Neuronal stem cell (in vitro differentiated cells): ENCODE measurements around the gene STK39.
A peak's percentile ranks its signal among the peaks of the same experiment; 100 is the strongest.

ENCODE experiments used
- DNase-seq: peaks from one replicate; pipeline ENCODE4 v3.0.0-alpha.2; 2013; ENCODE audit warnings: low spot score
- H2AFZ ChIP-seq: one replicate; pipeline ENCODE4 v1.6.1; 2013; ENCODE audit warnings: mild to moderate bottlenecking, low read length, inconsistent platforms
- H2AK5ac ChIP-seq: 2 replicates; pipeline ENCODE4 v1.6.1; 2013; ENCODE audit warnings: low read depth, mild to moderate bottlenecking, inconsistent platforms, low read length, moderate library complexity, mixed read lengths
- H2BK120ac ChIP-seq: 2 replicates; pipeline ENCODE4 v1.6.1; 2013; ENCODE audit warnings: low read depth, mild to moderate bottlenecking, inconsistent platforms, low read length, moderate library complexity, mixed read lengths
- H2BK12ac ChIP-seq: one replicate; pipeline ENCODE4 v1.6.1; 2013; ENCODE audit warnings: low read length, inconsistent platforms
- H2BK15ac ChIP-seq: 2 replicates; pipeline ENCODE4 v1.6.1; 2013; ENCODE audit warnings: mild to moderate bottlenecking, low read length, inconsistent platforms, mixed read lengths
- H2BK5ac ChIP-seq: one replicate; pipeline ENCODE4 v1.6.1; 2013; ENCODE audit warnings: inconsistent platforms, mild to moderate bottlenecking, low read length, moderate library complexity
- H3K14ac ChIP-seq: one replicate; pipeline ENCODE4 v1.6.1; 2013; ENCODE audit warnings: low read length, inconsistent platforms
- H3K18ac ChIP-seq: 2 replicates; pipeline ENCODE4 v1.6.1; 2013; ENCODE audit warnings: low read length, inconsistent platforms
- H3K23ac ChIP-seq: 2 replicates; pipeline ENCODE4 v1.6.1; 2013; ENCODE audit warnings: low read depth, mild to moderate bottlenecking, mixed read lengths, low read length, inconsistent platforms; ENCODE audit not compliant: poor library complexity
- H3K27ac ChIP-seq: replicated peaks from 3 replicates; pipeline ENCODE4 v1.5.1; 2013; ENCODE audit warnings: low read length, inconsistent platforms
- H3K27me3 ChIP-seq, 3 experiments: 2 replicates each; pipeline ENCODE4 v1.6.1; 2013; ENCODE audit warnings: low read length in 3 of 3, mild to moderate bottlenecking in 2 of 3, inconsistent platforms in 1 of 3, low read depth in 1 of 3, mixed read lengths in 1 of 3, moderate library complexity in 1 of 3; ENCODE audit not compliant: control insufficient read depth in 3 of 3, insufficient read depth in 3 of 3
- H3K36me3 ChIP-seq, 2 donors: replicated peaks in 1 of 2; 2 replicates each; pipeline ENCODE4 v1.6.1; 2013; ENCODE audit warnings: low read length in 2 of 2; ENCODE audit not compliant: control insufficient read depth in 2 of 2, insufficient read depth in 2 of 2
- H3K4ac ChIP-seq: 2 replicates; pipeline ENCODE4 v1.6.1; 2013; ENCODE audit warnings: inconsistent platforms, mild to moderate bottlenecking, low read length, moderate library complexity
- H3K4me1 ChIP-seq, 2 donors: 1 replicate in 1 of 2; 2 replicates in 1 of 2; pipeline ENCODE4 v1.6.1; 2013; ENCODE audit warnings: low read length in 2 of 2, low read depth in 1 of 2; ENCODE audit not compliant: control insufficient read depth in 2 of 2, insufficient read depth in 1 of 2
- H3K4me2 ChIP-seq: one replicate; pipeline ENCODE4 v1.6.1; 2013; ENCODE audit warnings: mild to moderate bottlenecking, low read length, inconsistent platforms; ENCODE audit not compliant: insufficient read depth, poor library complexity, severe bottlenecking
- H3K4me3 ChIP-seq, 2 donors: 2 replicates each; pipeline ENCODE4 v1.5.1; 2013; ENCODE audit warnings: low read length in 2 of 2, mild to moderate bottlenecking in 2 of 2, inconsistent platforms in 1 of 2, moderate library complexity in 1 of 2
- H3K79me1 ChIP-seq: one replicate; pipeline ENCODE4 v1.6.1; 2013; ENCODE audit warnings: low read depth, mild to moderate bottlenecking, inconsistent platforms, low read length, moderate library complexity
- H3K9ac ChIP-seq: one replicate; pipeline ENCODE4 v1.6.1; 2013; ENCODE audit warnings: mild to moderate bottlenecking, low read depth, low read length, inconsistent platforms; ENCODE audit not compliant: poor library complexity
- H3K9me3 ChIP-seq, 2 donors: replicated peaks in 1 of 2; 2 replicates each; pipeline versions ENCODE3 to v1.6.1; 2013; ENCODE audit warnings: low read length in 2 of 2, mild to moderate bottlenecking in 2 of 2, inconsistent platforms in 1 of 2, low read depth in 1 of 2, mixed read lengths in 1 of 2, moderate library complexity in 1 of 2; ENCODE audit not compliant: control insufficient read depth in 2 of 2, insufficient read depth in 1 of 2
- H4K8ac ChIP-seq: one replicate; pipeline ENCODE4 v1.6.1; 2013; ENCODE audit warnings: low read depth, mild to moderate bottlenecking, inconsistent platforms, low read length, moderate library complexity
- H4K91ac ChIP-seq: one replicate; pipeline ENCODE4 v1.6.1; 2013; ENCODE audit warnings: low read length, low read depth, mild to moderate bottlenecking, inconsistent platforms; ENCODE audit not compliant: poor library complexity
- WGBS, 2 donors: extraction: QIAGEN DNeasy Blood & Tissue Kit; methylation state at CpG; one replicate each; pipeline ENCODE4 v1.1.7; 2013; ENCODE audit warnings: missing lambda C conversion rate in 2 of 2, mixed read lengths in 1 of 2; ENCODE audit not compliant: insufficient read length in 2 of 2, insufficient replicate concordance in 1 of 2; ENCODE audit errors: extremely low coverage in 2 of 2; 5-methylcytosine and 5-hydroxymethylcytosine counted together

The STK39 gene

GRCh38 chr2:168239281-168239680 lies 8.1 kb downstream of the STK39 start:
- Histone ChIP-seq H4K8ac (no peak overlapping the region), H3K27me3 (no peaks in the 10 kb centered on the region), H3K4me2 (no peak overlapping the region), H3K27ac (no peak overlapping the region), H3K79me1 (no peaks in the 10 kb centered on the region), H3K36me3 (peaks cover 0 to 15% of the 10 kb centered on the region in 2 donors), H3K4me3 (no peak overlapping the region), H2BK15ac (no peak overlapping the region), H3K23ac (no peak overlapping the region), H3K9me3 (peaks cover 0 to 11% of the 10 kb centered on the region in 2 donors), H3K4me1 (peaks cover 2% of the 10 kb centered on the region in 2 donors), H3K9ac (peak overlapping the region; percentile 25), H3K4ac (no peak overlapping the region), H3K14ac (no peak overlapping the region), H2AFZ (no peak overlapping the region), H2AK5ac (no peak overlapping the region), H3K18ac (peak overlapping the region; percentile 59), H2BK12ac (no peak overlapping the region), H4K91ac (no peak overlapping the region), H2BK120ac (no peak overlapping the region), H2BK5ac (no peak overlapping the region)
- no peak for DNase-seq
- WGBS, 2 donors: no CpG with 5 or more reads among the region's 5 CpGs

GRCh38 chr2:168237741-168238140 lies 9.7 kb downstream of the STK39 start:
- Histone ChIP-seq H4K8ac (no peak overlapping the region), H3K9me3 (peaks cover 0 to 11% of the 10 kb centered on the region in 2 donors), H2AK5ac (no peak overlapping the region), H2BK15ac (no peak overlapping the region), H3K14ac (no peak overlapping the region), H3K4me2 (no peak overlapping the region), H4K91ac (no peak overlapping the region), H3K4me1 (peaks cover 0 to 2% of the 10 kb centered on the region in 2 donors), H3K18ac (no peak overlapping the region), H3K79me1 (no peaks in the 10 kb centered on the region), H2BK120ac (no peak overlapping the region), H3K4me3 (no peak overlapping the region), H3K27ac (no peak overlapping the region), H3K27me3 (no peaks in the 10 kb centered on the region), H3K36me3 (peaks cover 0 to 15% of the 10 kb centered on the region in 2 donors), H2AFZ (no peak overlapping the region), H3K9ac (no peak overlapping the region), H2BK5ac (no peak overlapping the region), H2BK12ac (no peak overlapping the region), H3K4ac (no peak overlapping the region), H3K23ac (no peak overlapping the region)
- no CpG with 5 or more reads among the region's 1 CpG for WGBS, 2 donors
- no peak for DNase-seq

- DNase-seq: no peak
- H3K23ac ChIP-seq: no peak overlapping the region
- H2BK15ac ChIP-seq: no peak overlapping the region
- no peak overlapping the region for H2BK120ac ChIP-seq
- H4K91ac ChIP-seq: no peak overlapping the region
- no peak overlapping the region for H2AK5ac ChIP-seq
- H3K4me3 ChIP-seq: no peak overlapping the region
- no peak overlapping the region for H3K4me2 ChIP-seq
- no peak overlapping the region for H2AFZ ChIP-seq
- H3K9ac ChIP-seq: no peak overlapping the region
- H3K79me1 ChIP-seq: no peaks in the 10 kb centered on the region
- H2BK5ac ChIP-seq: no peak overlapping the region
- H3K36me3 ChIP-seq: peaks cover 2 to 22% of the 10 kb centered on the region in 2 donors
- H3K4me1 ChIP-seq: no peaks in the 10 kb centered on the region
- no peak overlapping the region for H4K8ac ChIP-seq
- no peak overlapping the region for H3K4ac ChIP-seq
- H3K27ac ChIP-seq: no peak overlapping the region
- no peak overlapping the region for H3K14ac ChIP-seq
- H2BK12ac ChIP-seq: no peak overlapping the region
- H3K27me3 ChIP-seq: no peaks in the 10 kb centered on the region
- H3K18ac ChIP-seq: no peak overlapping the region
- 100% methylated on average over 1 of the region's 2 CpGs; no CpG with 5 or more reads in 1 of the 2 donors for WGBS, 2 donors
- H3K9me3 ChIP-seq: peaks cover 5 to 8% of the 10 kb centered on the region in 2 donors
Measured at GRCh38 chr2:168234407-168235085, 12.8 kb downstream of the STK39 start.

GRCh38 chr2:168233726-168234406 lies 13.5 kb downstream of the STK39 start:
- H4K8ac ChIP-seq: no peak overlapping the region
- H3K4me2 ChIP-seq: no peak overlapping the region
- H3K9me3 ChIP-seq: peaks cover 5 to 6% of the 10 kb centered on the region in 2 donors
- H2BK15ac ChIP-seq: no peak overlapping the region
- H2AFZ ChIP-seq: no peak overlapping the region
- H3K79me1 ChIP-seq: no peaks in the 10 kb centered on the region
- no peak overlapping the region for H2AK5ac ChIP-seq
- WGBS, 2 donors: no CpG with 5 or more reads among the region's 5 CpGs
- no peak overlapping the region for H3K18ac ChIP-seq
- H3K27ac ChIP-seq: no peak overlapping the region
- no peak overlapping the region for H2BK5ac ChIP-seq
- peaks cover 2 to 18% of the 10 kb centered on the region in 2 donors for H3K36me3 ChIP-seq
- no peak overlapping the region for H2BK12ac ChIP-seq
- no peak overlapping the region for H4K91ac ChIP-seq
- H3K4me1 ChIP-seq: no peaks in the 10 kb centered on the region
- no peak overlapping the region for H3K9ac ChIP-seq
- no peak for DNase-seq
- no peak overlapping the region for H2BK120ac ChIP-seq
- H3K4me3 ChIP-seq: no peak overlapping the region
- no peaks in the 10 kb centered on the region for H3K27me3 ChIP-seq
- no peak overlapping the region for H3K23ac ChIP-seq
- no peak overlapping the region for H3K14ac ChIP-seq
- H3K4ac ChIP-seq: no peak overlapping the region
